Measurements from ENCODE around the gene LHFPL6. TPM values are rescaled to one million over a fixed set of nuclear protein-coding genes. Genes with fewer than 3 reads are reported as not detected.
A peak's percentile ranks its signal among the peaks of the same experiment; 100 is the strongest.

The LHFPL6 gene
- total RNA-seq, 3 donors from 2014 or later, result 4.9 to 26.1 (median 8.3) TPM

DNA sequence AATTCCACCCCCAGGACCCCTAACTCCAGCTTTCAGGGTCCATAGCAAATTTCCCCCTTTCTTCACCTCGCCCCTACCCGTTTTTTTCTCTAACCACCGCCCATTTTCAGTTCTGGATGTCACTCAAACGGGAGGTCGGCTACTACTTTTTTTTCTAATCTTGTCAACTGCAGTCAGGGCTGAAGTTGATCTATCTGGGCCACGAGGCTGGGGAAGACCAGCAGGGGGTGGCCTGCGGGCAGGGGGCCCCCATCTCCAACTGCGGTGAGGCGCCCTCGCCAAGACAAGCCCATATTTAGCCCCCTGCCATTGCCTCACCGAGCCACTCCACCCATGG, 748 bp downstream of the LHFPL6 start:
- intact Hi-C loops (cut with DNase I, micrococcal nuclease), result no loop called here
- Histone ChIP-seq H3K36me3 (ENCODE audit: low read depth) (no peaks in the 10 kb centered on the region), H3K9me3 (no peaks in the 10 kb centered on the region), H3K4me1 (ENCODE audit: low read depth) (peaks cover 5% of the 10 kb centered on the region), H3K4me3 (peak overlapping the region; percentile 31)
- DNase-seq, result no peak
- TF ChIP-seq, protein P1, sequence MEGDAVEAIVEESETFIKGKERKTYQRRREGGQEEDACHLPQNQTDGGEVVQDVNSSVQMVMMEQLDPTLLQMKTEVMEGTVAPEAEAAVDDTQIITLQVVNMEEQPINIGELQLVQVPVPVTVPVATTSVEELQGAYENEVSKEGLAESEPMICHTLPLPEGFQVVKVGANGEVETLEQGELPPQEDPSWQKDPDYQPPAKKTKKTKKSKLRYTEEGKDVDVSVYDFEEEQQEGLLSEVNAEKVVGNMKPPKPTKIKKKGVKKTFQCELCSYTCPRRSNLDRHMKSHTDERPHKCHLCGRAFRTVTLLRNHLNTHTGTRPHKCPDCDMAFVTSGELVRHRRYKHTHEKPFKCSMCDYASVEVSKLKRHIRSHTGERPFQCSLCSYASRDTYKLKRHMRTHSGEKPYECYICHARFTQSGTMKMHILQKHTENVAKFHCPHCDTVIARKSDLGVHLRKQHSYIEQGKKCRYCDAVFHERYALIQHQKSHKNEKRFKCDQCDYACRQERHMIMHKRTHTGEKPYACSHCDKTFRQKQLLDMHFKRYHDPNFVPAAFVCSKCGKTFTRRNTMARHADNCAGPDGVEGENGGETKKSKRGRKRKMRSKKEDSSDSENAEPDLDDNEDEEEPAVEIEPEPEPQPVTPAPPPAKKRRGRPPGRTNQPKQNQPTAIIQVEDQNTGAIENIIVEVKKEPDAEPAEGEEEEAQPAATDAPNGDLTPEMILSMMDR (IDR thresholded peaks at IDR 0.05), result no peak
- no peak for ATAC-seq

DNA sequence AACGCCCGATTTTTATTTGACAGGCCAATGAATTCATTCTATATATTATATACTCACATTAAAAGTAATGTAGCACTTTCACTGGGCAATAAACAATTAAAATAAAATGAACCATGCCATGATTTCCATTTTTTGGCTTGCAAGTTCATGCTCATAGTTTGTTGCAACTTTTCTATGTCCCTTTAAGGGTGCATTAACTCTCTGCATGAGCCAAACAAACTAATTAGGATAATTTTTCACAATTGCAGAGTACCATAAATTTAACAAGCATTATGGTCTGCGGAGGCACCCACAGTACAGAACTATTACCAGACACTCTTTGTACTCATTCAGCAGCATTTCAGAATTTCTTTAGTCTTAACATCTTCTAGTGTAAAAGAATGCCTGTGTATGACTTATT, 1.4 kb downstream of the LHFPL6 start:
- Histone ChIP-seq H3K36me3 (ENCODE audit: low read depth) (no peaks in the 10 kb centered on the region), H3K4me3 (no peak overlapping the region), H3K9me3 (no peaks in the 10 kb centered on the region), H3K4me1 (ENCODE audit: low read depth) (peaks cover 5% of the 10 kb centered on the region)
- ATAC-seq (no peak), DNase-seq (no peak)
- TF ChIP-seq, protein P1 (IDR thresholded peaks at IDR 0.05), result no peak
- intact Hi-C loops (cut with DNase I, micrococcal nuclease), result no loop called here

DNA sequence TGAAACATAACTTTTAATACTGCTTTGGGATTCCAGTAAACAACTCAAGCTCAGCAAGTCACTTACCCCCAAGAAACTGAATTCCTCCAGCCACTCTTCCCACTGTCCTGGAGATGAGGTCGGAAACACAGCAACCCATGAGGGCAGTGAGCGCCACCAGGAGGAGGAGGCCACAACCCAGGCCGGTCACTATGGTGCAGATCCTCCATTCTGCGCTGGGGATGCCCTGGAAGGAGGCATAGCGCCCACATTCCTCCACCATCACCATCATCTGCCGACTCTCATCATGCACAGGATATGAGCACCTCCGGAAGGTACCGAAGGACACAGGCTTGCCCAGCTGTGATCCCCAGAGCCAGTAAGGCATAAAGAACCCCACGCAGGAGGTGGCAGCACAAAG, 2.2 kb downstream of the LHFPL6 start:
- Histone ChIP-seq H3K9me3 (no peaks in the 10 kb centered on the region), H3K4me1 (ENCODE audit: low read depth) (peaks cover 5% of the 10 kb centered on the region), H3K4me3 (no peak overlapping the region), H3K36me3 (ENCODE audit: low read depth) (no peaks in the 10 kb centered on the region)
- DNase-seq, result no peak
- intact Hi-C loops (cut with DNase I, micrococcal nuclease), result no loop called here
- ATAC-seq, result no peak
- TF ChIP-seq, protein P1 (IDR thresholded peaks at IDR 0.05), result no peak

DNA sequence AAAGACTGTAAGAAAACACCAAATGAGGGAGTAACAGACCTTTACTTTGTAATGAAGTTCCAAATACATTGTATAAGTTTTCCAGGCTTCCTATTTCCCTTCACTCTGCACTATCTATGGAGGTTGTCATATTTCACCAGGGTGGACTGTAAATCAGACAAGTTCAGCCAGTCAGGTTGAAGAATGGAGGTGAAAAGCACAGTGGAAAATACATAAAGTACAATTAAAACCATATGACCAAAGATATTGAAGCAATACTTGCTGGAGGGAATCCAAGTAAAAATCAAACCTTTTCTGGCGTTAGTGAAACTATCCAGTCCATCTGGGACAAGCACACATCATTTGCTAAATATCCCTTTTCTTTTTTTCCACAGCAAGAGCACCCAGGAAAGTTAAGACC, 3.2 kb downstream of the LHFPL6 start:
- H3K36me3 ChIP-seq (ENCODE audit: low read depth), result no peaks in the 10 kb centered on the region
- DNase-seq (no peak), ATAC-seq (no peak)
- TF ChIP-seq, protein P1 (IDR thresholded peaks at IDR 0.05), result no peak
- intact Hi-C loops (cut with DNase I, micrococcal nuclease), result no loop called here
- H3K4me3 ChIP-seq, result no peak overlapping the region
- peaks cover 5% of the 10 kb centered on the region for H3K4me1 ChIP-seq (ENCODE audit: low read depth)
- no peaks in the 10 kb centered on the region for H3K9me3 ChIP-seq

DNA sequence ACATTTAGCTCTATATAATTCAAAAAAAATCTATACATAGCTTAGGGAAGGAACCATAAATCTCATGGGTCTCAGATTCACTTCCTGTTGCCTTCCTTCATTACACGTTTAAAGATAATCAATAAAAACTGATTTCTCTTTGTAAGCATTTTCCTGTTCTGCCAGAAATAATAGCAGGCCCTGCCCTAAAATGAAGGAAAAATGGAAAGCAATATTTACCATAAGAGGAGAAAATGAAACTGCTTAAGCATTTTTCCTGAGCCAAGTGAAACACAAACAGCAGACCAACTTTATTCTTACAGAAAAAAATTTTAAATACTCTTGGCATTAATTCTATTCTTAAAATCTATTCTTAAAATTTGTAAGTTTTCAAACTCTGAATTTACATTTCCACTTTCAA, 4.0 kb downstream of the LHFPL6 start:
- Histone ChIP-seq H3K4me3 (no peak overlapping the region), H3K36me3 (ENCODE audit: low read depth) (no peaks in the 10 kb centered on the region), H3K4me1 (ENCODE audit: low read depth) (peaks cover 5% of the 10 kb centered on the region), H3K9me3 (no peaks in the 10 kb centered on the region)
- DNase-seq, result no peak
- TF ChIP-seq, protein P1 (IDR thresholded peaks at IDR 0.05), result no peak
- ATAC-seq, result no peak
- intact Hi-C loops (cut with DNase I, micrococcal nuclease), result no loop called here

DNA sequence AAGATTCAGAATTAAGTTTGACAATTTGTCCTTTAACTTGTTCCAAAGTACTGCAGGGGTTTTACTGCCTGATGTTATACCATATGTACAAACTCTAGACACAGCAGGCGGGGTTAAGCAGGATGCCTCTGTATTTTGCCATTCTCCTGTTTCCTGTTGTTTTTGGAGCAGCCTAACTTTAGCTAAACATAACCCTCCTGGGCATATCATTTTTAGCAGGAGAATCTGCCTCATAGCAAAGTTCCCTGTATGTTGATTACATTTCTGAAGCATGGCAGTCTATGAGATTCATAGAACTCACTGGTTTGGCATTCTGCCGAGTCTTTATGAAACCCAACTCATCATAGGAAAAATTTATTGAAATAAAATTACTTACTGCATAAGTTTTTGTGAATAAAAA, 5.2 kb downstream of the LHFPL6 start:
- intact Hi-C loops (cut with DNase I, micrococcal nuclease), result no loop called here
- DNase-seq, result no peak
- no peaks in the 10 kb centered on the region for H3K36me3 ChIP-seq (ENCODE audit: low read depth)
- no peak for ATAC-seq
- TF ChIP-seq, protein P1 (IDR thresholded peaks at IDR 0.05), result no peak
- no peaks in the 10 kb centered on the region for H3K9me3 ChIP-seq
- H3K4me1 ChIP-seq (ENCODE audit: low read depth), result peaks cover 5% of the 10 kb centered on the region
- no peak overlapping the region for H3K4me3 ChIP-seq
